GM12874 (cell line): ENCODE data around the gene ELL.

ENCODE experiments used
- CTCF ChIP-seq: IDR thresholded peaks from 2 replicates; pipeline ENCODE4 v1.5.1; 2011; ENCODE audit warnings: low read depth, mild to moderate bottlenecking, control low read depth, low read length, moderate library complexity; ENCODE audit not compliant: insufficient read depth

The ELL gene

GRCh38 chr19:18507021-18507726, 14.7 kb downstream of the ELL start:
- TF ChIP-seq CTCF, result no peak

GRCh38 chr19:18506101-18506930, 15.6 kb downstream of the ELL start:
- no peak for TF ChIP-seq CTCF

GRCh38 chr19:18504886-18505610, 16.8 kb downstream of the ELL start:
- no peak for TF ChIP-seq CTCF

- TF ChIP-seq CTCF, result no peak
Observed at GRCh38 chr19:18503971-18504885, 17.6 kb downstream of the ELL start.

GRCh38 chr19:18503337-18503970, 18.4 kb downstream of the ELL start:
- TF ChIP-seq CTCF, result no peak

GRCh38 chr19:18502638-18503294, 19.1 kb downstream of the ELL start:
- TF ChIP-seq CTCF, result no peak
